ACC112 (cell line): ENCODE results near the gene RAD54L2.
"Not testable (repeated sequence)": the region's sequence is repeated elsewhere in the genome, so short reads cannot be mapped to it uniquely, and the experiment has no call there.

Source experiments
- H2AFZ ChIP-seq: fragments of 200-600 bp; sonication (generic); one replicate; pipeline ENCODE4 v1.6.0; 2017; ENCODE audit warnings: antibody characterized with exemption, low read length; ENCODE audit not compliant: unreplicated experiment
- H3K27ac ChIP-seq: fragments of 200-600 bp; sonication (generic); 2 replicates; pipeline ENCODE4 v1.5.1; 2014; ENCODE audit warnings: low read depth, mild to moderate bottlenecking, antibody characterized with exemption, low read length, moderate library complexity
- H3K27me3 ChIP-seq: fragments of 200-600 bp; sonication (generic); 2 replicates; pipeline ENCODE4 v1.6.1; 2014; ENCODE audit warnings: mild to moderate bottlenecking, antibody characterized with exemption, low read length, moderate library complexity, mixed read lengths; ENCODE audit not compliant: insufficient read depth
- H3K36me3 ChIP-seq: fragments of 200-600 bp; sonication (generic); 2 replicates; pipeline ENCODE4 v1.6.1; 2016; ENCODE audit warnings: mild to moderate bottlenecking, antibody characterized with exemption, low read length, moderate library complexity, mixed read lengths; ENCODE audit not compliant: insufficient read depth
- H3K4me1 ChIP-seq: fragments of 200-600 bp; sonication (generic); one replicate; pipeline ENCODE4 v1.6.1; 2016; ENCODE audit warnings: low read length, mixed read lengths; ENCODE audit not compliant: insufficient read depth, unreplicated experiment, control insufficient read depth
- H3K4me3 ChIP-seq: fragments of 200-600 bp; sonication (generic); 2 replicates; pipeline ENCODE4 v1.5.1; 2014; ENCODE audit warnings: mild to moderate bottlenecking, low read depth, low read length
- H3K79me2 ChIP-seq: fragments of 200-600 bp; sonication (generic); one replicate; pipeline ENCODE4 v1.6.0; 2016; ENCODE audit warnings: low read length; ENCODE audit not compliant: control insufficient read depth, unreplicated experiment, insufficient read depth

The RAD54L2 gene

GRCh38 chr3:51544011-51544775 lies 5.7 kb downstream of the RAD54L2 start:
- 0 out of 2 replicates have a peak, but pooled peaks cover 5% of the 10 kb centered on the region for H3K36me3 ChIP-seq
- H3K4me3 ChIP-seq: no peak overlapping the region
- peaks cover 47% of the 10 kb centered on the region for H3K79me2 ChIP-seq
- no peak overlapping the region for H2AFZ ChIP-seq
- no peak overlapping the region for H3K27ac ChIP-seq
- H3K27me3 ChIP-seq: no peaks in the 10 kb centered on the region
- H3K4me1 ChIP-seq: peaks cover 8% of the 10 kb centered on the region

DNA sequence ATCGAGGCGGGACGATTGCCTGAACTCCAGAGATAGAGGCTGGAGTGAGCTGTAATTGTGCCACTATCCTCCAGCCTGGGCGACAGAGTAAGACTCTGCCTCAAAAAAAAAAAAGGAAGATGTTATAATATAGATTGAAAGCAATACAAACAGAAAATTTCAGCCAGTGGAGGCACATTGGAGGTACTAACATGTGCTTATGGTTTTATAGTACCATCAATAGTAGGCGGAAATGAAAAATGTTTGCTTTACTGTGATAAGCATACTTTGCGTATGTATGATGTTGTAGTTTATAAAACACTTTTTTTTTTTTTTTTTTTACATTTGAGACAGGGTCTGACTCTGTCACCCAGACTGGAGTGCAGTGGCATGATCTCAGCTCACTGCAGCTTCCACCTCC lies 8.8 kb downstream of the RAD54L2 start:
- Histone ChIP-seq H3K36me3 (no peaks in the 10 kb centered on the region), H3K4me1 (no peaks in the 10 kb centered on the region), H3K4me3 (no peak overlapping the region), H3K79me2 (peaks cover 17% of the 10 kb centered on the region), H2AFZ (no peak overlapping the region), H3K27me3 (no peaks in the 10 kb centered on the region), H3K27ac (no peak overlapping the region)

DNA sequence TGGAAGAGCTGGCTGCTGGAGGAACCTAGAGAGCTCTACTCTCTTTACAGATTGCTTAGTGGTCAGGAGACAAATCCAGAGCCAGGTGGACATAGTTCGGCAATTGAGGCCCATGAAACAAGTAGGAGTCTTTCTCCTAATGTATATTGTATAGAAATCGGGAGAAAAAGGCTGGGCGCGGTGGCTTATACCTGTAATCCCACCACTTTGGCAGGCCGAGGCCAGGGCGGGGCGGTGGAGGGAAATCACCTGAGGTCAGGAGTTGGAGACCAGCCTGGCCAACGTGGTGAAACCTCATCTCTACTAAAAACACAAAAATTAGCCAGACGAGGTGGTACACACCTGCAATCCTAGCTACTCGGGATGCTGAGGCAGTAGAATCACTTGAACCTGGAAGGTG lies 10.8 kb downstream of the RAD54L2 start:
- H3K27ac ChIP-seq: no peak overlapping the region
- H3K27me3 ChIP-seq: no peaks in the 10 kb centered on the region
- H3K4me1 ChIP-seq: no peaks in the 10 kb centered on the region
- H3K36me3 ChIP-seq: no peaks in the 10 kb centered on the region
- H2AFZ ChIP-seq: no peak overlapping the region
- H3K79me2 ChIP-seq: peaks cover 7% of the 10 kb centered on the region
- no peak overlapping the region for H3K4me3 ChIP-seq

- Histone ChIP-seq H2AFZ (no peak overlapping the region), H3K27ac (no peak overlapping the region), H3K36me3 (no peaks in the 10 kb centered on the region), H3K27me3 (no peaks in the 10 kb centered on the region), H3K4me1 (no peaks in the 10 kb centered on the region), H3K4me3 (no peak overlapping the region), H3K79me2 (peaks cover 3% of the 10 kb centered on the region)
These were observed 11.7 kb downstream of the RAD54L2 start for GRCh38 chr3:51550080-51550819.

GRCh38 chr3:51557993-51558392 lies 19.5 kb downstream of the RAD54L2 start:
- H3K4me3 ChIP-seq: no peak overlapping the region
- H3K27me3 ChIP-seq: no peaks in the 10 kb centered on the region
- H3K79me2 ChIP-seq: peaks cover 10% of the 10 kb centered on the region
- H3K36me3 ChIP-seq: no peaks in the 10 kb centered on the region
- no peak overlapping the region for H3K27ac ChIP-seq
- H3K4me1 ChIP-seq: no peaks in the 10 kb centered on the region
- no peak overlapping the region for H2AFZ ChIP-seq

- Histone ChIP-seq H3K27ac (no peak overlapping the region), H3K79me2 (peaks cover 15% of the 10 kb centered on the region), H3K4me3 (no peak overlapping the region), H3K36me3 (no peaks in the 10 kb centered on the region), H3K27me3 (no peaks in the 10 kb centered on the region), H3K4me1 (no peaks in the 10 kb centered on the region), H2AFZ (no peak overlapping the region)
These were observed 20.9 kb downstream of the RAD54L2 start for GRCh38 chr3:51559411-51559888.

GRCh38 chr3:51559961-51560360 lies 21.4 kb downstream of the RAD54L2 start:
- Histone ChIP-seq H3K79me2 (peaks cover 15% of the 10 kb centered on the region), H3K27me3 (no peaks in the 10 kb centered on the region)

DNA sequence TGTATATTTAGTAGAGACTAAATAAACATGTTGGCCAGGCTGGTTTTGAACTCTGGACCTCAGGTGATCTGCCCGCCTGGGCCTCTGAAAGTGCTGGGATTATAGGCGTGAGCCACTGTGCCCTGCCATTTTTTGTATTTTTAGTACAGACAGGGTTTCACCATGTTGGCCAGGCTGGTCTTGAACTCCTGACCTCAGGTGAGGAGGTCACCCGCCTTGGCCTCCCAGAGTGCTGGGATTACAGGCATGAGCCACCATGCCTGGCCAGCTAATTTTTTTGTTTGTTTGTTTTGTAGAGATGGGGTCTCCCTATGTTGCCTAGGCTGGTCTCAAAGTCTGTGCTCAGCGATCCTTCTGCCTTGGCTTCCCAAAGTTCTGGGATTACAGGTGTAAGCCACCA lies 23.9 kb downstream of the RAD54L2 start:
- H3K79me2 ChIP-seq: peaks cover 15% of the 10 kb centered on the region
- H2AFZ ChIP-seq, H3K27ac ChIP-seq, H3K27me3 ChIP-seq, H3K36me3 ChIP-seq, H3K4me1 ChIP-seq, H3K4me3 ChIP-seq: not testable (repeated sequence)

More at GRCh38 chr3:51559961-51560360, 21.4 kb downstream of the RAD54L2 start:
- Histone ChIP-seq H3K27ac (no peak overlapping the region), H3K36me3 (no peaks in the 10 kb centered on the region), H3K4me3 (no peak overlapping the region), H2AFZ (no peak overlapping the region), H3K4me1 (no peaks in the 10 kb centered on the region)

GRCh38 chr3:51568036-51568435 lies 29.5 kb downstream of the RAD54L2 start:
- no peak overlapping the region for H3K4me3 ChIP-seq
- no peaks in the 10 kb centered on the region for H3K27me3 ChIP-seq
- H3K36me3 ChIP-seq: peaks cover under 1% of the 10 kb centered on the region; the same call in 1 of the 2 replicates
- H3K79me2 ChIP-seq: peaks cover 15% of the 10 kb centered on the region
- H3K27ac ChIP-seq: no peak overlapping the region
- no peaks in the 10 kb centered on the region for H3K4me1 ChIP-seq
- no peak overlapping the region for H2AFZ ChIP-seq

- Histone ChIP-seq H3K36me3 (peaks cover 5% of the 10 kb centered on the region; the same call in 1 of the 2 replicates), H3K27ac (no peak overlapping the region), H2AFZ (no peak overlapping the region), H3K27me3 (no peaks in the 10 kb centered on the region), H3K79me2 (peaks cover 17% of the 10 kb centered on the region), H3K4me1 (no peaks in the 10 kb centered on the region), H3K4me3 (no peak overlapping the region)
These were observed 30.5 kb downstream of the RAD54L2 start for GRCh38 chr3:51568996-51569395.
